Dendritic cell treated with granulocyte-macrophage colony-stimulating factor and Interleukin-4, amounts not matched to agents 40 ng/mL and 50 ng/mL, for 4 days (primary cell): ENCODE measurements around the gene BHLHA9.
"Not testable (repeated sequence)": the region's sequence is repeated elsewhere in the genome, so short reads cannot be mapped to it uniquely, and the experiment has no call there.

Experiments used
- H3K27ac Mint-ChIP-seq: one replicate; pipeline ENCODE4 v1.8.0; 2022; ENCODE audit warnings: mild to moderate bottlenecking, mixed read lengths
- H3K27me3 Mint-ChIP-seq: one replicate; pipeline ENCODE4 v1.8.0; 2022; ENCODE audit warnings: mild to moderate bottlenecking, mixed read lengths
- H3K36me3 Mint-ChIP-seq: one replicate; pipeline ENCODE4 v1.8.0; 2022; ENCODE audit warnings: low read depth, mixed read lengths
- H3K4me1 Mint-ChIP-seq: one replicate; pipeline ENCODE4 v1.8.0; 2022; ENCODE audit warnings: low read depth, mixed read lengths
- H3K4me3 Mint-ChIP-seq: one replicate; pipeline ENCODE4 v1.8.0; 2022; ENCODE audit warnings: mild to moderate bottlenecking, moderate library complexity, mixed read lengths
- H3K9me3 Mint-ChIP-seq: one replicate; pipeline ENCODE4 v1.8.0; 2022; ENCODE audit warnings: mixed read lengths
- intact Hi-C: fragments of 100-400 bp; cut with micrococcal nuclease; formaldehyde crosslinking; loops from one replicate; pipeline ENCODE4 v1.15.0; 2022

Gene BHLHA9

GRCh38 chr17:1299552-1300370 is 29.5 kb downstream of the BHLHA9 start:
- Mint-ChIP-seq H3K36me3 (no peaks in the 10 kb centered on the region), H3K4me3 (no peak overlapping the region), H3K4me1 (no peaks in the 10 kb centered on the region), H3K27me3 (peaks cover 54% of the 10 kb centered on the region), H3K27ac (no peak overlapping the region), H3K9me3 (no peaks in the 10 kb centered on the region)
- intact Hi-C loops: no loop called here

GRCh38 chr17:1300371-1300905 is 30.2 kb downstream of the BHLHA9 start:
- no peaks in the 10 kb centered on the region for H3K9me3 Mint-ChIP-seq
- H3K4me1 Mint-ChIP-seq: no peaks in the 10 kb centered on the region
- peaks cover 50% of the 10 kb centered on the region for H3K27me3 Mint-ChIP-seq
- no peaks in the 10 kb centered on the region for H3K36me3 Mint-ChIP-seq
- no peak overlapping the region for H3K4me3 Mint-ChIP-seq
- H3K27ac Mint-ChIP-seq: no peak overlapping the region
- intact Hi-C loops: no loop called here

GRCh38 chr17:1301546-1301945 is 31.3 kb downstream of the BHLHA9 start:
- Mint-ChIP-seq H3K4me3 (no peak overlapping the region), H3K4me1 (no peaks in the 10 kb centered on the region), H3K9me3 (no peaks in the 10 kb centered on the region), H3K36me3 (no peaks in the 10 kb centered on the region), H3K27ac (no peak overlapping the region), H3K27me3 (peaks cover 53% of the 10 kb centered on the region)
- intact Hi-C loops: no loop called here

- no peak overlapping the region for H3K27ac Mint-ChIP-seq
Observed at GRCh38 chr17:1302761-1303160, 32.5 kb downstream of the BHLHA9 start.

GRCh38 chr17:1304522-1304921 is 34.3 kb downstream of the BHLHA9 start:
- no peaks in the 10 kb centered on the region for H3K4me1 Mint-ChIP-seq
- H3K4me3 Mint-ChIP-seq: no peak overlapping the region
- intact Hi-C loops: no loop called here
- H3K27ac Mint-ChIP-seq: no peak overlapping the region
- peaks cover 35% of the 10 kb centered on the region for H3K27me3 Mint-ChIP-seq
- H3K9me3 Mint-ChIP-seq: no peaks in the 10 kb centered on the region
- H3K36me3 Mint-ChIP-seq: no peaks in the 10 kb centered on the region

More at GRCh38 chr17:1302761-1303160, 32.5 kb downstream of the BHLHA9 start:
- no peaks in the 10 kb centered on the region for H3K36me3 Mint-ChIP-seq
- H3K4me3 Mint-ChIP-seq: no peak overlapping the region
- no peaks in the 10 kb centered on the region for H3K9me3 Mint-ChIP-seq
- intact Hi-C loops: no loop called here
- peaks cover 51% of the 10 kb centered on the region for H3K27me3 Mint-ChIP-seq
- H3K4me1 Mint-ChIP-seq: no peaks in the 10 kb centered on the region

GRCh38 chr17:1304962-1305563 is 34.8 kb downstream of the BHLHA9 start:
- Mint-ChIP-seq H3K9me3 (no peaks in the 10 kb centered on the region), H3K27ac (no peak overlapping the region), H3K27me3 (peaks cover 30% of the 10 kb centered on the region), H3K36me3 (no peaks in the 10 kb centered on the region), H3K4me1 (no peaks in the 10 kb centered on the region), H3K4me3 (no peak overlapping the region)
- intact Hi-C loops: no loop called here

- H3K27ac Mint-ChIP-seq, intact Hi-C loops, H3K4me1 Mint-ChIP-seq, H3K36me3 Mint-ChIP-seq, H3K9me3 Mint-ChIP-seq, H3K4me3 Mint-ChIP-seq: not testable (repeated sequence)
- H3K27me3 Mint-ChIP-seq: peaks cover 30% of the 10 kb centered on the region
Observed at GRCh38 chr17:1307829-1308228, 37.6 kb downstream of the BHLHA9 start.

GRCh38 chr17:1312261-1312870 is 42.1 kb downstream of the BHLHA9 start:
- intact Hi-C loops: no loop called here
- Mint-ChIP-seq H3K4me3 (no peak overlapping the region), H3K27me3 (peaks cover 38% of the 10 kb centered on the region), H3K36me3 (no peaks in the 10 kb centered on the region), H3K9me3 (no peaks in the 10 kb centered on the region), H3K27ac (no peak overlapping the region), H3K4me1 (no peaks in the 10 kb centered on the region)

- H3K4me1 Mint-ChIP-seq: no peaks in the 10 kb centered on the region
- intact Hi-C loops: no loop called here
- no peaks in the 10 kb centered on the region for H3K9me3 Mint-ChIP-seq
- no peak overlapping the region for H3K27ac Mint-ChIP-seq
- peaks cover 34% of the 10 kb centered on the region for H3K27me3 Mint-ChIP-seq
- H3K4me3 Mint-ChIP-seq: no peak overlapping the region
- no peaks in the 10 kb centered on the region for H3K36me3 Mint-ChIP-seq
Observed at GRCh38 chr17:1313270-1314005, 43.2 kb downstream of the BHLHA9 start.

GRCh38 chr17:1315409-1315808 is 45.2 kb downstream of the BHLHA9 start:
- H3K4me3 Mint-ChIP-seq: no peak overlapping the region
- no peak overlapping the region for H3K27ac Mint-ChIP-seq
- intact Hi-C loops: no loop called here

GRCh38 chr17:1315891-1316403 is 45.7 kb downstream of the BHLHA9 start:
- Mint-ChIP-seq H3K27me3 (peaks cover 50% of the 10 kb centered on the region), H3K4me3 (no peak overlapping the region), H3K9me3 (no peaks in the 10 kb centered on the region), H3K27ac (no peak overlapping the region), H3K36me3 (no peaks in the 10 kb centered on the region), H3K4me1 (no peaks in the 10 kb centered on the region)
- intact Hi-C loops: no loop called here

More at GRCh38 chr17:1315409-1315808, 45.2 kb downstream of the BHLHA9 start:
- H3K27me3 Mint-ChIP-seq: peaks cover 45% of the 10 kb centered on the region
- H3K9me3 Mint-ChIP-seq: no peaks in the 10 kb centered on the region
- no peaks in the 10 kb centered on the region for H3K4me1 Mint-ChIP-seq
- no peaks in the 10 kb centered on the region for H3K36me3 Mint-ChIP-seq
